ENCODE data around the gene TTC4.

TTC4 gene

DNA sequence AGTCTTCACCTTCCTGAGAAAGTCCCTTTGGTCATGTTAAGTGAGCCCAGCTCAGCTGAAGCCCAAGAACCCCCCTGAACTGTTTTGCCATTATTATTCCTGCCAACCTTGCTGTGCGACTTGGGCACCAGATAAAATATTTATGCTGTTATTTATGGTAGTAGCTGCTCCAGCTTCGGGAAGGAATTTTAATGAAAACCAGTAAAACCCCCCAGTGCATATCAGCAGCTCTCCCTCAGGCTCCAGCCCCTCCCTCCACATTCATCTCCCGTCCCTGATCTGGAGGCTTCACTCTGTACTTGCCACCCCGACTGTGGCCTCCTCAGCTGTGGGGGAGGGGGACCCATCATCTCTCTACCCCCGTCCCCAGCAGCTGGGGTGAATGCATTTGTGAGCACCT, 72.8 kb downstream of the TTC4 start:
- DNase-seq, result no peak

DNA sequence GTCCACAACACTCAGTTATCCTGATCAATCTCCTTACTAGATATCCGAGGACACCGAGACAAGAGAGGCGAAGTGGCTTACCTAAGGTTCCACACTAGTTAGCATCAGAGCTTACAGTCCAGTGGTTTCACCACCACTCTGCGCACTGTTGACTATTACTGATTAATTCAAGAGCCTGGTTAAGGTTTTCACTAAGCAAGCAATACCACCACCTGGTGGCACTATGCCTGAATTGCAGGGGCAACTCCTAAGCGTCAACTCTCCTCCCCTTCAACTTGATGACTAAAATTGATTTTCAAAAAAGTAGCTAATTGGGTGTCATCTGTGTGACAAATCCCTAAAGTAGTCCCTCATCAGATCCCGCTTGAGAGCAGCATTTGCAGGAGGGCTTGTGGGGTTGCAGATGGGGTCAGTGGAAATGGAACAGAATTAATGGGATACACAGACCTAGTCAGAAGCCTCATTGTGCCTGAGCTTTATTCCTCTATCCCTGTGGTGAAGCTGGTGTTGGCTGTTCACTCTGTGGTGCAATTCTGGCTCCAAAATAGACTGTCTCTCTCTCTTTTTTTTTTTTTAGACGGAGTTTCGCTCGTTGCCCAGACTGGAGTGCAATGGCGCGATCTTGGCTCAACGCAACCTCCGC, 76.3 kb downstream of the TTC4 start:
- peak; percentile 36 for DNase-seq
